NB4 (cell line): ENCODE measurements around the gene SLIT1.

Experiments
- POLR2A ChIP-seq: IDR thresholded peaks from 2 replicates; pipeline ENCODE4 v1.6.1; 2011; ENCODE audit warnings: mild to moderate bottlenecking; ENCODE audit not compliant: insufficient read length; ENCODE audit errors: extremely low read depth
- TF ChIP-seq, protein P1 (sequence below): IDR thresholded peaks from one replicate; pipeline ENCODE4 v1.5.1; 2012; ENCODE audit warnings: low read depth, low read length

DNA sequence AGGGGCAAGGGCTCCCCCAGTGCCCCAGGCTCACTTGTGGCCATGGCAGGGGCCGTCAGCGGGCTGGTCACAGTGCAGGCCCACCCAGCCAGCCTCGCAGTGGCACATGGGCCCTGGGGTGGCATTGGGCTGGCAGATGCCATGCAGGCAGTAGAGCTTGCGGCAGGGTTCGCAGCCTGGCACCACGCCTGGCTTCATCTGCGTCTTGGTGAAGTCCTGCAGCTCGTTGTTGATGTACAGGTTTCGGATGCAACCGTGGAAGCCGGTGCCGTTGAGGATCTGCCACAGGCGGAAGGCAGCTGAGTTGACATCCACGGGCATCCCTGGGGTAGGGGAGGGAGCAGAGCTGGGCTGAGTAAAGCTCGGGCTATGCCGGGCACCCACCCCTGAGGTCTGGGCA lies 183.1 kb downstream of the SLIT1 start:
- TF ChIP-seq POLR2A: no peak
- TF ChIP-seq, protein P1, sequence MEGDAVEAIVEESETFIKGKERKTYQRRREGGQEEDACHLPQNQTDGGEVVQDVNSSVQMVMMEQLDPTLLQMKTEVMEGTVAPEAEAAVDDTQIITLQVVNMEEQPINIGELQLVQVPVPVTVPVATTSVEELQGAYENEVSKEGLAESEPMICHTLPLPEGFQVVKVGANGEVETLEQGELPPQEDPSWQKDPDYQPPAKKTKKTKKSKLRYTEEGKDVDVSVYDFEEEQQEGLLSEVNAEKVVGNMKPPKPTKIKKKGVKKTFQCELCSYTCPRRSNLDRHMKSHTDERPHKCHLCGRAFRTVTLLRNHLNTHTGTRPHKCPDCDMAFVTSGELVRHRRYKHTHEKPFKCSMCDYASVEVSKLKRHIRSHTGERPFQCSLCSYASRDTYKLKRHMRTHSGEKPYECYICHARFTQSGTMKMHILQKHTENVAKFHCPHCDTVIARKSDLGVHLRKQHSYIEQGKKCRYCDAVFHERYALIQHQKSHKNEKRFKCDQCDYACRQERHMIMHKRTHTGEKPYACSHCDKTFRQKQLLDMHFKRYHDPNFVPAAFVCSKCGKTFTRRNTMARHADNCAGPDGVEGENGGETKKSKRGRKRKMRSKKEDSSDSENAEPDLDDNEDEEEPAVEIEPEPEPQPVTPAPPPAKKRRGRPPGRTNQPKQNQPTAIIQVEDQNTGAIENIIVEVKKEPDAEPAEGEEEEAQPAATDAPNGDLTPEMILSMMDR: no peak
